Loucy (cell line): ENCODE data around the gene CCDC33.

ENCODE experiments used
- EZH2phosphoT487 ChIP-seq: fragments of 200-600 bp; IDR thresholded peaks from 2 replicates; pipeline ENCODE4 v1.6.1; 2018; ENCODE audit warnings: antibody characterized with exemption, mild to moderate bottlenecking, moderate library complexity, borderline replicate concordance
- TF ChIP-seq, protein P1 (sequence below): fragments of 200-600 bp; sonication (generic); conservative IDR thresholded peaks from 2 replicates; pipeline ENCODE4 v1.5.1; 2014; ENCODE audit warnings: mild to moderate bottlenecking, antibody characterized with exemption, low read length

DNA sequence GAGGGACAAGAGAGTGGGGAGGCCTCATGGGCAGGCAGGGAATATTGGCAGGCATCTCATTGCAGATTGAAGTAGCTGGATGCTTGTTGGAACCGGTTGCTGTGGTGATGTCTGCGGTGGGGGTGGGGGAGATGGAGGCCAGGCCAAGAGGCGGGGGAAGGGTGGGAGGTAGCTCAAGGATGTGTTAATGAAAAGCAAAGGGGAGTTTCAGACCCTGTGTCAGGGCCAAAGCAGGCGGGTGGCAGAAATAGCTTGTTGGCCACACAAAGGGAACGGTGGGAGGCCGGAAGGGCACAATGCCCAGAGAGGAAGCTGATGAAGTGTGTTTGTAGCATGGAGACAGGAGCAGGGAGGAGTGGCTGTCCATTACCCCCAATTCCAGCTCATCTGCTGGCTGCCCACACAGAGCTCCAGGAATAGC lies 28.0 kb downstream of the CCDC33 start:
- TF ChIP-seq, protein P1, sequence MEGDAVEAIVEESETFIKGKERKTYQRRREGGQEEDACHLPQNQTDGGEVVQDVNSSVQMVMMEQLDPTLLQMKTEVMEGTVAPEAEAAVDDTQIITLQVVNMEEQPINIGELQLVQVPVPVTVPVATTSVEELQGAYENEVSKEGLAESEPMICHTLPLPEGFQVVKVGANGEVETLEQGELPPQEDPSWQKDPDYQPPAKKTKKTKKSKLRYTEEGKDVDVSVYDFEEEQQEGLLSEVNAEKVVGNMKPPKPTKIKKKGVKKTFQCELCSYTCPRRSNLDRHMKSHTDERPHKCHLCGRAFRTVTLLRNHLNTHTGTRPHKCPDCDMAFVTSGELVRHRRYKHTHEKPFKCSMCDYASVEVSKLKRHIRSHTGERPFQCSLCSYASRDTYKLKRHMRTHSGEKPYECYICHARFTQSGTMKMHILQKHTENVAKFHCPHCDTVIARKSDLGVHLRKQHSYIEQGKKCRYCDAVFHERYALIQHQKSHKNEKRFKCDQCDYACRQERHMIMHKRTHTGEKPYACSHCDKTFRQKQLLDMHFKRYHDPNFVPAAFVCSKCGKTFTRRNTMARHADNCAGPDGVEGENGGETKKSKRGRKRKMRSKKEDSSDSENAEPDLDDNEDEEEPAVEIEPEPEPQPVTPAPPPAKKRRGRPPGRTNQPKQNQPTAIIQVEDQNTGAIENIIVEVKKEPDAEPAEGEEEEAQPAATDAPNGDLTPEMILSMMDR = no peak
- TF ChIP-seq EZH2phosphoT487 = no peak
